ENCODE measurements around the gene STYXL1.

The STYXL1 gene

DNA sequence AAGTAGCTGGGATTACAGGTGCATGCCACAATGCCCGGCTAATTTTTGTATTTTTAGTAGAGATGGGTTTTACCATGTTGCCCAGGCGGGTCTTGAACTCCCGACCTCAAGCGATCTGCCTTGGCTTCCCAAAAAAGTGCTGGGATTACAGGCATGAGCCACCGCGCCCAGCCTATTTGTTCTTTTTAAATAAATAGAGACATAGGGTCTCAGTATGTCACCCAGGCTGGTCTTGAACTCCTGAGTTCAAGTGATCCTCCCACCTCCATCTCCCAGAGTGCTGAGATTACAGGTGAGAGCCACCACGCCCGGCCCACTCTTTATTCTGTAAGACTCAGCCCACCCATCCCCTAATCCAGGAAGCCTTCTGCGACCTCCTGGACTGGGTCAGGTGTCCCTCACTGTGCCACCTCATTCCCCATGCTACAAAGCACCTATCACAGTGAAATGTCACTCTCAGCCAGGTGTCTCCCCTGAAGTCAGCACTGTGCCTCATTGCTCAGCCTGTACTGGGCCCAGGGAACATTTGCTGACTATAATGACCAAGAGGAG, 56.2 kb downstream of the STYXL1 start:
- no peak for DNase-seq

DNA sequence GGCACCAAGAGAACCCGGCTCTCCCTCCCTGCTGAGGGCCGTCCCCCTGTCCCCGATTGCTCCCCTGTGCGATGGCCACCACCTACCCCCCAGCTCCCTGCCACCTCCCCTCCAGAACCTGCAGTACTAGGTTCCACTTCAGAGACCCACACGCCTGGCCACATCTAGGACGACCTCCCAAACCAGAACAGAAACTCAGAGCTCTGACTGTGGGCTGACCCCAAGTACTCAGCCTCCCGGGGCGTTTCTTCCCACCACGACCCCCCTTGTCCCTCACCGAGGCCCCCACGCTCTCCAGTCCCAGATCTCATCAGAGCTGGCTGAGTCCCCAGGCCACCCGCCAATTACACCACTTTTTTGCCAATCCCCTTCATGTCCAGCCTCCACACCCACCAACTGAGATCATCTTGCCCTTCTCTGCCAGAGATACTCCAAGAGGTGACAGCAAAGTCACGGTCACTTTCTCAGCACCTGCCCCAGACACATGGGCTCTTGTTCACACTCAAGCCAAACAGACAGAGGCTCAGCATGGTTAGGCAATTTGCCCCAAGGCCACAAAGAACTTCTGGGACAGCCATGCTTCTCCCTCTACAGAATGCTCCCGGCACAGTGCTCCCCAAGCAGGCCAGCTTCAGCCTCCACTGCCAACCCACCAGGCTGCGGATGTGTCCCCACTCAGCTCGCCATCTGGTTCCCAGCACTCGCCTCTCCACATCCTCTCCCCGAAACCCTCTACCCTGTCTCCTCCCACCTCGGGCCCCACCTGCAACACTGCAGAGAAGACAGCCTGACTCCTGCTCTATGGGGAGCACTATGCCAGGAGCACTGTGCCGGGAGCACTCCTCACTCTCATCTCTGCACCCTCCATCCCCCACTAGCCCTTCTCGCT, 58.1 kb downstream of the STYXL1 start:
- no peak for DNase-seq

DNA sequence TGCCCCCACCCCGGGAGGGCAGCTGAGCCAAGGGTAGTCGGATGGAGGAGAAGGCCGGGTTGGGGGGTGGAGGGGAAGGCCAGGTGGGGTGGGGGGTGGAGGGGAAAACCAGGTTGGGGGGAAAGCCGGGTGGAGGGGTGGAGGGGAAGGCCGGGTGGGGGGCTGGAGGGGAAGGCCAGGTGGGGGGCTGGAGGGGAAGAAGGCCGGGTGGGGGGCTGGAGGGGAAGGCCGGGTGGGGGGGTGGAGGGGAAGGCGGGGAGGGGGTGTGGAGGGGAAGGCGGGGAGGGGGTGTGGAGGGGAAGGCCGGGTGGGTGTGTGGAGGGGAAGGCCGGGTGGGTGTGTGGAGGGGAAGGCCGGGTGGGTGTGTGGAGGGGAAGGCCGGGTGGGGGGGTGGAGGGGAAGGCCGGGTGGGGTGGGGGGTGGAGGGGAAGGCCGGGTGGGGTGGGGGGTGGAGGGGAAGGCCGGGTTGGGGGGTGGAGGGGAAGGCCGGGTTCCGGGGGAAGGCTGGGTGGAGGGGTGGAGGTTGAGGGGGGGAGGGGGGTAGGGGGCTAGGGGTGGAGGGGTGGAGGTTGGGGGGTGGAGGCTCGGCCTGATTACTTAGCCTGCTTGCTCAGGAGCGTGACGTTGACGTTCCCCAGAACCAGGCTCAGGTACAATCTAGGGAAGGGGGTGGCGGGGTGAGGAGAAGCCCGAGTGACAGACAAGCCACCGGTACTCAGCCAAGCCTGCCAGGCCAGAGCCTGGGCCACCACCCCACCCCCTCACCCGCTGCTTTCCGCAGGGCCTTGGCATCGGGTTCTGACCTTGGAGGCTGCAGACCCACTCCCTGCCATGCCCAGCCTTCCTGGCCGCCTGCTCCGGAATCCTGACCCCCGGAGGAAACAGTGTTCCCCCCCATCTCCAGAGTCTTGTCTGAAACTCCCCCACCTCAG, 59.0 kb downstream of the STYXL1 start:
- DNase-seq, result no peak

DNA sequence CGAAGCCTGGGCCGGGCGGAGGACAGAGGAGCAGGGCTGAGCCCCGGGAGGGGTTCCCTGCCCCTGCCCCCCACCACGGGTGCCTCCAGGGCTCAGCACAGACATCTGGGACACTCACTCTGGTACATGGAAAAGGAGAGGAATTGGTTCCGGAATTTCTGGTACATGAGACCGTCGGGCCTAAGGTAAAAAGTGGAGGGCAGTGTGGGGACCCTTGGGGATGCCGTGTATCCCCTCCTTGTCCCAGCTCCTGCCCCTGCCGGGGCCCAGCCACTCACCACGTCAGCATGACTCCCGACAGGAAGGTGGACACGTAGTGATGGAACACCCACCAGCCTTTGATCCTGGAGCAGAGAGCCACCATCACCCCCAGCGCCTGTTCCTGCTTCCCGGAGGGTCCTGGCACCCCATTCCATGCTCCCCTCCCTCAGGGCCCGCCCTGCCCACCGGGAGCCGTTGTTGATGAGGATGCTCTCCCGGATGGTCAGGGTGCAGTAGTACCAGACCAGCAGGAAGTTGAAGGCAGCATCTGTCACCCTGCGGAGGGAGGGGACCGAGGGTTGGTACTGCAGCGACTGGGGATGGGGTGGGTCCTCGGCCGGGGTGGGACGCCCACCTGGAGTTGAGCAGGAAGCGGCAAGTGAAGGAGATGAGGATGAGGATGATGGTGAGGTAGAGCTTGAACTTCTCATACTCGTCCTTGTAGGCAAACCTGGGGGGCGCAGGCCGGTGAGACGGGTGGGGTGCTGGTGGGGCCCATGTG, 59.8 kb downstream of the STYXL1 start:
- no peak for DNase-seq

DNA sequence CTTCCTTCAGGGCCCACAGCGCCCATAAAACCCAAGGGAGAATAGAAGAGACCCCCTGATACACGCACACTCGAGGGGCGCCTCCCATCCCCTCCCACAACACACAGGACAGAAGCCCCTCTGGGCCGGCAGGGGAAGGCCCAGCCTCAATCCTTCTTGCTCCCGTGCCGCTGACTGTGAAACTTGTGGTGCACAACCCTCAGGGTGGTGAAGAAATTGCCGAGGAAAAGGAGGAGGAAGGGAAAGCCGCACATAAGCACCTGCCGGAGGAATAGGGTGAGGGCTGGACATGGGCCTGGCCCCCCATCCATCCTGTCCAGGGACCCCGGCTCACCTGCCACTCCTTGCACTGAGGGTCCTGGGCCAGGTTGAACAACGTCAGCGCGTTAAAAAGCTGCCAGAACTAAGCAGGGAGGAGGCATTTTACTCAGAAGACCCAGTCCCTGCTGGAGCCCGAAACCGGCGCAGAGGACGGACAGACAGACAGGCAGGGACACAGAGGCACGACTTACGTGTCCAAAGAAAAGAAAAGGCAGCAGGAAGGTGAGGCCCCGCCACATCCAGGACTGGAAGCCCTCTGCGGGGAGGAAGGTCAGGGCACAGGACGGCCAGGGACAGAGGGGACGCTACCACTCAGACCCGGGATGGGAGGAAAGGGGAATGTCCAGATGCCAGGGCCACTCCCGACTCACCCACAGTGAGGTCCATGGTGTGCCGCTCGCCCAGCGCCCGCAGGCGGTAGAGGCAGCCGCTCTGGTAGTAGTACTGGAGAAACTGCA, 60.6 kb downstream of the STYXL1 start:
- no peak for DNase-seq

DNA sequence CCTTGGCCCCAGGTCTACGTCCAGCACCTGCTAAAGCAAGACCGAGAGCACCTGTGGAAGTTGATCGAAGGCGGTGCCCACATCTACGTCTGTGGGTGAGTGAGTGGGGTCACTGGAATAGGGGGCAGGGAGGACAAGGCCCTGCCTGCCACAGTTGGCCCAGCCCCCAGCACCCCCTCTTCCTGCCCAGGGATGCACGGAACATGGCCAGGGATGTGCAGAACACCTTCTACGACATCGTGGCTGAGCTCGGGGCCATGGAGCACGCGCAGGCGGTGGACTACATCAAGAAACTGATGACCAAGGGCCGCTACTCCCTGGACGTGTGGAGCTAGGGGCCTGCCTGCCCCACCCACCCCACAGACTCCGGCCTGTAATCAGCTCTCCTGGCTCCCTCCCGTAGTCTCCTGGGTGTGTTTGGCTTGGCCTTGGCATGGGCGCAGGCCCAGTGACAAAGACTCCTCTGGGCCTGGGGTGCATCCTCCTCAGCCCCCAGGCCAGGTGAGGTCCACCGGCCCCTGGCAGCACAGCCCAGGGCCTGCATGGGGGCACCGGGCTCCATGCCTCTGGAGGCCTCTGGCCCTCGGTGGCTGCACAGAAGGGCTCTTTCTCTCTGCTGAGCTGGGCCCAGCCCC, 61.5 kb downstream of the STYXL1 start:
- no peak for DNase-seq

DNA sequence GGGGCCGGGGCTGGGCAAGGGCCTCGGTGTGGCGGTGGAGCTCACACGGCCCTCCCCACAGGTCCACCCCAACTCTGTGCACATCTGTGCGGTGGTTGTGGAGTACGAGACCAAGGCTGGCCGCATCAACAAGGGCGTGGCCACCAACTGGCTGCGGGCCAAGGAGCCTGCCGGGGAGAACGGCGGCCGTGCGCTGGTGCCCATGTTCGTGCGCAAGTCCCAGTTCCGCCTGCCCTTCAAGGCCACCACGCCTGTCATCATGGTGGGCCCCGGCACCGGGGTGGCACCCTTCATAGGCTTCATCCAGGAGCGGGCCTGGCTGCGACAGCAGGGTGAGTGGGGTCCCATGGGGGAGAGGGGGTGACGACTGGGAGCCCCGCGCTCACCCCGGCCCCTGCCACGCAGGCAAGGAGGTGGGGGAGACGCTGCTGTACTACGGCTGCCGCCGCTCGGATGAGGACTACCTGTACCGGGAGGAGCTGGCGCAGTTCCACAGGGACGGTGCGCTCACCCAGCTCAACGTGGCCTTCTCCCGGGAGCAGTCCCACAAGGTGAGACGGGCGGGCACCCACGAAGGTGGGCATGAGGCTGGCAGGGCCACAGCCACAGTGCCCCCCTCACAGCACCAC, 62.2 kb downstream of the STYXL1 start:
- DNase-seq, result no peak

DNA sequence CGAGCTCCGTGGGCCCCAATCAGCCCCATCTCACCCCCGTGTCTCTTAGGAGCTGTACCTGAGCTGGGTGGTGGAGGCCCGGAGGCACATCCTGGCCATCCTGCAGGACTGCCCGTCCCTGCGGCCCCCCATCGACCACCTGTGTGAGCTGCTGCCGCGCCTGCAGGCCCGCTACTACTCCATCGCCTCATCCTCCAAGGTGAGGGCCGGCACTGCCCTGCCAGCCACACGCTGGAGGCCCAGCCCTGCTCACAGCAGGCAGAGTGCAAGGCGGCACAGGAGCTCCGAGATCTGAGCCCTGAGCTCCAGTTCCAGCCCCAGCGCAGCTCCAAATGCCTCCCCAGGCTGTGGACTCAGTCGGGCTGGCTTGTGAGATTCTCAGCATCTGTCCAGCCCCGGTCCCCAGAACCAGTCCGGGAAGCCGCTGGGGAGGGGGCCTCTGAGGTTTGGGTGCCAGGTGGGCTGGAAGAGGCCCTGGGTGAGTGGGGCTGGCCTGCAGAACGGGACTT, 62.7 kb downstream of the STYXL1 start:
- DNase-seq, result no peak

DNA sequence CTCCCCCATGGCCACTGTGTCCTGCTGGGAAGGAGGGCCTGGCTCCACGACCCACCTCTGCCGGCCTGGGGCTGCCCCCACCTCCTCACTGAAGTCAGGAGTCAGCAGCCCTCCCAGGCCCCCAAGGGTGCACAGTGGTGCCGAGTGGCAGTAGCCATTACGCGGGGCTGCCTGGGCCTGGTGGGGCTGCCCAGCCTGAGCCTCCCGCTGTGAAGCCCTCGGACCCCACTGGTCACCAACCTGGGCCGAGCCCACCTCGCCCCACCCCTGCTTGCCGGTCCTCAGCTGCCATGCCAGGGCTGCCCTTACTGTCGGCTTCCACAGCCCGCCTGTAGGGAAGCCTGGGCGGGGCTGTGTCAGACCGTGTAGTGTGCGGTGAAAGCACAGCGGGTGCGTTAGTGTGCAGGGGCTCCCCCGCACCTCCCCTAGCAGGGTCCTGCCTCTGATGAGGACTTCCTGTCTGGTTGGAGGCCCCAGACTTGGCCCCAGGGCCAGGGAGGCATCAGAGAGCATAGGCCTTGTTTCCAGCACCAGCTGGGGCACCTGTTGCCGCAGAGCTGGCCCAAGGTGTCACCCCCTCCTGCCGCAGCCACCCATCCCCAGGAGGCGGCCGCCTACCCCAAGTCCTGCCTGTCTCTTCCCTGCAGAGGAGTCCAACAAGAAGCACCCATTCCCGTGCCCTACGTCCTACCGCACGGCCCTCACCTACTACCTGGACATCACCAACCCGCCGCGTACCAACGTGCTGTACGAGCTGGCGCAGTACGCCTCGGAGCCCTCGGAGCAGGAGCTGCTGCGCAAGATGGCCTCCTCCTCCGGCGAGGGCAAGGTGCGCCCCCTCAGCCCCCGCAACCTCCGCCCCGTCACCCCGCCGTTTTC, 63.4 kb downstream of the STYXL1 start:
- DNase-seq, result no peak

DNA sequence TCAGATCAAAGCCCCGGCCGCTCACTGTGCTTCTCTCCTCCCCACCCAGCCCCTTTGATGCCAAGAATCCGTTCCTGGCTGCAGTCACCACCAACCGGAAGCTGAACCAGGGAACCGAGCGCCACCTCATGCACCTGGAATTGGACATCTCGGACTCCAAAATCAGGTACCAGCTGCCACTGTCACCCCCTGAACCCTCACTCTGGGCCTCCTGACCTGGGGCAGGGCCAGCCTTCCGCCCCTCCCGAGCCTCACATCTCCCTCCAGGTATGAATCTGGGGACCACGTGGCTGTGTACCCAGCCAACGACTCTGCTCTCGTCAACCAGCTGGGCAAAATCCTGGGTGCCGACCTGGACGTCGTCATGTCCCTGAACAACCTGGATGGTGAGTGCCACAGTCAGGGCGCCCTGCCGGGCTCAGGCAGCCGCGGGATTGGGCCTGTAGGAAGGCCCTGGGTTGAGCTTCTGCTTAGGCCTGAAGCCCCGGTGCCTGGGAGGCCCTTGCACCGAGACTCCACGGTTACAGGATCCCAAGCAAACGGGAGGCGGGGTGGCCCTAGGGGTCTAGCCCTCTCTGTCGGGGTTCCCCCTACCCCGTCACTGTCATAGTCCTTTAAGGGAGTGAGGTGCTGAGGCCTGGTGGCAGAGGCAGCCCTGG, 64.2 kb downstream of the STYXL1 start:
- DNase-seq, result no peak

DNA sequence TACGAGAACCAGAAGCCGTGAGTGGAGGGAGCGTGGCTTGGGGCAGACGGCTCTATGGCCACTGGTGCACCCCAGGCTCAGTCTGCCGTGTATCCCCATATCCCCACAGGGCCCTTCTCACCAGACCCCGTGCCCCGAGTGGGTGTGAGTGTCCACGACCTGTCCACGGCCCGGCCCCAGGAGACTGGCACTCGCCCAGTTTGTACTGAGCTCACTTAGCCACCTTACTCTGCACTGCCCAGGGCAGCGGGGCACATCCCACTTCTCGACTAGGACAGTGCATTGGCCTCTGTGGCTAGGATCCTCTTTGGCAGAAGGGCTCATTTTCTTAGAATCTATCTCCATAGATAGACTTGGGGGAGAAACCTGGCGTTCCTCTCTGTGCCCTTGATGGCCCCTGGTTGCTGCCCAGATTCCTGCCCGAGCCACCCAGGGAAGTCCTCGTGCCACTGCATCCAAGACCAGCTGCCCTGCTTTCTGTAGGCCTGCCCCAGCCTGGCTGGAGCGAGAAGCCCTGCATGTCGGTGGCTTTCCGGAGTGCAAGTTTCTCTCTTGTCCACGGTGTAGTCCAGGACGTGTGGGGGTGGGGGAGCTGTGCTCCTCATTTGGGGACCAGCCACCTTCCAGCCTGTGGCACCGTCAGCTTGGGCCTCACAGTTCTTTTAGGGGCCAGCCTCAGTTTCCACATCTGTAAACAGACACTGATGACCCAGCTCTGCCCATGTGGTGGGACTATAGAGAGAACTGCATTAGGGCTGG, 65.3 kb downstream of the STYXL1 start:
- DNase-seq, result no peak

DNA sequence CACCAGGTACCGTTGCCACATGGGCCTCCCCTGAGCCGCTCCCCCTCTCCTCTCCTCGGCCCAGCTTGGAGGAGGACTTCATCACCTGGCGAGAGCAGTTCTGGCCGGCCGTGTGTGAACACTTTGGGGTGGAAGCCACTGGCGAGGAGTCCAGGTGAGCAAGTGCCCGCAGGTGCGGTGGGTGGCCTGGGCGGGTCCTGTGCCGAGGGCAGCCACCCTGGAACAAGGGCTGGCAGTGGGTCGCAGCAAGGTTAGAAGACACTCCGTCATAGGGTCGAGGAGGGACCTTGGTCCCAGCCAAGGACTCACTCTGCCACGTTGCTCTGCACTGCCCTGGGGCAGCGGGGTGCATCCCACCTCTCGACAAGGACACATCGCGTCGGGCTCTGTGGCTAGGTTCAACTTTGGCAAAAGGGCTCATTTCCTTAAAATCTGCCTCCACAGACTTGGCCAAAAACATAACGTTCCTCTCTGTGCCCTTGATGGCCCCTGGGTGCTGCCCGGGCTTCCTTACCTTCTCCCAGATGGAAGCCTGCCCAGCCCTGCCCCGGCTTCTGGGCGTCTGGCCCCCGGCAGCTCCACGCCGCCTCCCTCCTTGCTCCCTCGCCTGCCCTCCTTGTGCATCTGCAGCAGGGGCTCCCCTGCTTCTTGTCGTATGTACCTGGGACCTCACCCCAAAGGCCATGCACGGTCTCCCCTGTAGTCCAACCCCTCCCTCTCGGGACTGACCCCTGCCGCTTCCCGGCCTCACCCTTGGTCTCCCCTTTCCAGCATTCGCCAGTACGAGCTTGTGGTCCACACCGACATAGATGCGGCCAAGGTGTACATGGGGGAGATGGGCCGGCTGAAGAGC, 66.1 kb downstream of the STYXL1 start:
- no peak for DNase-seq

DNA sequence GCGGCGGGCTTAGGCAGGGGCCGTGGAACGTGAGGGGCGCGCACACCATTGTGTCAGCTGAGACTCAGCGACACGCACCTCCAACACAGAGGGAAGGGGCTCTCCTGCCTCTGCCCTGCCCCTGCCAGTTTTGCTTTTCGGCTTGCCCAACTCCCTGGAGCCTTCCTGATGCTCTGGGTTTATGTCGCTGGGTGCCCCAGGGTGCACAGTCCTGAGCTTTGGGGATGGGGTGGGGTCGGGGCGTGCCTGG, 66.7 kb downstream of the STYXL1 start:
- no peak for DNase-seq

DNA sequence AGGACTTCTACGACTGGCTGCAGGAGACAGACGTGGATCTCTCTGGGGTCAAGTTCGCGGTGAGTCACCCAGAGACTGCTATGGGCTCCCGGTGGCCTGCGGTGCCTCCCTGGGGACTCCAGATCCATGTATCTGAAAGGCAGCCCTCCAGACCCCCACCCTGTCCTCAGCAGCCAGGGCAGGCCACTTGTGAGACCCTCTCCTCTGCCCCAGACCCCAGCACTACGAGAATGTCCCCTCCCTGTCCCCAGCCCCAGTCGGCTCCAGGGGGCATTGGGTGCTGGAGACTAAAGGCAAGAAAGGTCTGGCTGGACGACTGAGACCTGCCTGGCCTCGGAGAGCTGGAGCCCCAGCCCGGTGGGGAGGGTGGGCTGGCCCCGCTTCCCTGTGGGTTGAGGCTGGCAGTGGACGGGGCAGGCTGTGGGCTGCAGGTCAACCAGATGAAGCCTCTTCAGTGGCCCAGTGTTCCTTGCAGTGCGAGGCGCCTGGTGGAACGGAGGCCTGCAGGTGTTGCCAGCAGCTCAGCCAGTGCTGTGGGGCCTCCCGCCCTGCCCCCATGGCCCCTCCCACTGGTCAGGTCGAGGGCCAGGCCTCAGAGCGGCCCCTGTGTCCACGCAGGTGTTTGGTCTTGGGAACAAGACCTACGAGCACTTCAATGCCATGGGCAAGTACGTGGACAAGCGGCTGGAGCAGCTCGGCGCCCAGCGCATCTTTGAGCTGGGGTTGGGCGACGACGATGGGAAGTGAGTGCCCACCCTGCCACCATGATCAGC, 67.2 kb downstream of the STYXL1 start:
- DNase-seq, result no peak

DNA sequence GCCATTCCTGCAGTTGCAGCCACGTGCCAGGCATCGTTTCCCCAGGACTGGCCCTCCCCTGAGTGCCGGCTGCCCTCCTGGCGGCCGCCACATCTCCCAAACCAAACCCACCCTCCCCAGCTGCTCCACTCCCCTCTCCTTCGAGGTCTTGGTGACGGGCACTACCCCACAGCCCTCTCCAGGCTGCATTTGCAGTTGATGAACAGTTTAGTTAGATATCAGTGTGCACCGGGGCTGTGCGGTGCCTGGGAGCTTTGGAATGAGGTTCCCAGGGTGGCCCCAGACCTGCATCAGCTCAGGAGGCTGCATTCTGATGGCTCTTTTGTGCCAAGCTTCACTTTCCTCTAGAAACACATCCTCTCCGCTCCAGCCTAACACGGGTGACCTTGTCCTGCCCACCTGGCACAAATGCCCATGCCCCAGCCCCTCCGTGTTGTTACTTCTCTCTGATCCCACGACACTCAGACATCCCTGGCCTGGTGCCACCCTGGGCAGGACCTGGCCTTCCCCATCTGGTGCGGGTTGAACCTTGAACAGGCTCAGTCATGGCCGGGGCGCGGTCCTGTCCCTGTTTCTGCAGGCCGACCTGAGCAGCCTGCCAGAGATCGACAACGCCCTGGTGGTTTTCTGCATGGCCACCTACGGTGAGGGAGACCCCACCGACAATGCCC, 67.9 kb downstream of the STYXL1 start:
- DNase-seq, result no peak

DNA sequence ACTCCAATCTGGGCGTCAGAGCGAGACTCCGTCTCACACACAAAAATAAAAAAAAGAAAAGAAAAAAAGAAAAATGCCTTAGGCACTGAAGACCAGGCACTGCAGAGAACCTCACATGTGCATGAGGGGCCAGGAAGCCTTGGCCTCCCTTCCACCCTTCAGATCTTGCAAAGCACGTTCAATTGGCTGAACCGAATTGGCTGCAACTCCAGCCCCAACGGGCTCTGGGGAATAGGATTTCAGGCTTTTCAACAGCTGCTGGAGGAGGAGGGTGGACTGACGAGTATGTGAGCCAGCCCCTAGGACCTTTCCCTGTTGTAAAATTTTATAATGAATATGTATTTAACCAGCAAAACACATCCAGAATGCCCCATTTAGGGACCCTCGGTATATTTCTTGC, 70.1 kb downstream of the STYXL1 start:
- no peak for DNase-seq

Data from stimulated activated CD4-positive, alpha-beta T cell treated with anti-CD3 and anti-CD28 coated beads, Interleukin-1b, Interleukin-23, amount 100 ng/mL, for 48 hours (primary cell).